Lower lobe of right lung (tissue), 2 donors: Measurements from ENCODE around the gene CDX2. TPM values are rescaled to one million over a fixed set of nuclear protein-coding genes. Genes with fewer than 3 reads are reported as not detected.
"Not testable (repeated sequence)": the region's sequence is repeated elsewhere in the genome, so short reads cannot be mapped to it uniquely, and the experiment has no call there.

Experiments used
- ATAC-seq, 2 donors: fragments of 200-7000 bp; cut with Tn5 transposase; one replicate each; pipeline ENCODE4 v1.9.1; 2020 to 2022; ENCODE audit warnings: mild to moderate bottlenecking in 2 of 2, moderate library complexity in 2 of 2
- DNase-seq: peaks from one replicate; pipeline ENCODE4 v3.0.0-alpha.2; 2020
- H3K27ac ChIP-seq: fragments of 200-600 bp; one replicate; pipeline ENCODE4 v1.8.0; 2022
- H3K27me3 ChIP-seq: fragments of 200-600 bp; one replicate; pipeline ENCODE4 v1.8.0; 2022; ENCODE audit warnings: low read depth
- H3K36me3 ChIP-seq: fragments of 200-600 bp; one replicate; pipeline ENCODE4 v1.8.0; 2022; ENCODE audit warnings: mild to moderate bottlenecking
- H3K4me1 ChIP-seq: fragments of 200-600 bp; one replicate; pipeline ENCODE4 v1.8.0; 2022
- H3K4me3 ChIP-seq: fragments of 200-600 bp; one replicate; pipeline ENCODE4 v1.8.0; 2022; ENCODE audit warnings: mild to moderate bottlenecking
- H3K9me3 ChIP-seq: fragments of 200-600 bp; one replicate; pipeline ENCODE4 v1.8.0; 2022
- intact Hi-C: fragments of 100-400 bp; cut with DNase I; formaldehyde crosslinking; loops from one replicate; pipeline ENCODE4 v1.11.0; 2022
- total RNA-seq: library from RNA; stranded (reverse); fragmentation: NEBNext Ultra II Directional; extraction: Animal tissue kit (Norgen Biotek cat#: 25700); gene quantifications from one replicate; pipeline ENCODE4 v1.2.1, GENCODE V29; 2021
- TF ChIP-seq, protein P1 (sequence below): fragments of 200-600 bp; IDR thresholded peaks from one replicate; pipeline ENCODE4 v1.8.0; 2022; ENCODE audit warnings: antibody characterized with exemption, mild to moderate bottlenecking
- donor health status: DM: no; HTN: yes; CAD: no; lungs with severe emphysema.

Gene CDX2
- total RNA-seq, 1 donor from 2014 or later = not detected

DNA sequence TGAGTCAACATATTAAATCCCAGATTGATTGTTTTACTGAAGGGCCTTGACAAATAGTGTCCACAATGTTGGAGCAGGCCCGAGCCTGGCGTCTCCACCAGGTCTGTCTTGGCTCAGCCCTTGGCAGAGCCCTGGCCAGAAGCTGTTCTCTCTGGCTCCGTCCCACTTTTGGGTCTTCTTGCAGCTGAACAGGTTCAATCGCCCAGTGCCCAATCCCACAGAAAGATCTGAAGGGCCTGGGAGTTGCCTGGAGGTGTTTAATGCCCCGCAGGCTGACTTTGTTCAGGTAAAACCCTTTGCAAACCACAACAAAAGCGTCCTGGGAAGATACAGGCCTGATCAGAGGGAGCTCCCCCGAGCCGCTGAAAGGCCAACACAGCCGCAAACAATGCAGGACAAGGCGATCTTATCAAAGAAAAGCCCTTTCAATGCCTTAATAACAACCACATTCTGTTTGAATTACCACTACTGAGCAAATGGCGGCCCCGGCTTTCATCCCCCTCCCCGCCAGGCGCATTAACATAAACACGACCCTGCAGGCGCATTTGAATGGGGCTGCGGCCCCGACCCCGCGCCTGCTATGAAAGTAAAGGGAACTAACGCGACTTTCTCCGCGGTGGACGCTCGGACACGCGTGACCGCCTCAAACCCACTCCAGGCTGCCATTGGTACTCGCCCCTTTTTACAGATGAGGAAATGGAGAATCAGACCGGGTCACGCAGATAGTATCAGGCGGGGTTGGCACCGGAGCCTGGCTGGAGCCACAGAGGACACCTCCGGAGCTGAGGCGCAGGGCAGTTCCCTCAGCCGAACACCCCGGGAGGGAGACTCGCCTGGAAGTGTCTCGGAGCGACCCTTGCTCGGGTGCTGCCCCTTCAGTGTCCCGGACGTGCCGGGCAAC is 3.1 kb downstream of the CDX2 start:
- intact Hi-C loops = no loop called here
- Histone ChIP-seq H3K4me1 (peaks cover 27% of the 10 kb centered on the region), H3K27me3 (peaks cover 98% of the 10 kb centered on the region), H3K27ac (no peak overlapping the region), H3K9me3 (no peaks in the 10 kb centered on the region), H3K36me3 (no peaks in the 10 kb centered on the region), H3K4me3 (no peak overlapping the region)
- TF ChIP-seq, protein P1, sequence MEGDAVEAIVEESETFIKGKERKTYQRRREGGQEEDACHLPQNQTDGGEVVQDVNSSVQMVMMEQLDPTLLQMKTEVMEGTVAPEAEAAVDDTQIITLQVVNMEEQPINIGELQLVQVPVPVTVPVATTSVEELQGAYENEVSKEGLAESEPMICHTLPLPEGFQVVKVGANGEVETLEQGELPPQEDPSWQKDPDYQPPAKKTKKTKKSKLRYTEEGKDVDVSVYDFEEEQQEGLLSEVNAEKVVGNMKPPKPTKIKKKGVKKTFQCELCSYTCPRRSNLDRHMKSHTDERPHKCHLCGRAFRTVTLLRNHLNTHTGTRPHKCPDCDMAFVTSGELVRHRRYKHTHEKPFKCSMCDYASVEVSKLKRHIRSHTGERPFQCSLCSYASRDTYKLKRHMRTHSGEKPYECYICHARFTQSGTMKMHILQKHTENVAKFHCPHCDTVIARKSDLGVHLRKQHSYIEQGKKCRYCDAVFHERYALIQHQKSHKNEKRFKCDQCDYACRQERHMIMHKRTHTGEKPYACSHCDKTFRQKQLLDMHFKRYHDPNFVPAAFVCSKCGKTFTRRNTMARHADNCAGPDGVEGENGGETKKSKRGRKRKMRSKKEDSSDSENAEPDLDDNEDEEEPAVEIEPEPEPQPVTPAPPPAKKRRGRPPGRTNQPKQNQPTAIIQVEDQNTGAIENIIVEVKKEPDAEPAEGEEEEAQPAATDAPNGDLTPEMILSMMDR = no peak
- no peak for DNase-seq
- no peak for ATAC-seq

DNA sequence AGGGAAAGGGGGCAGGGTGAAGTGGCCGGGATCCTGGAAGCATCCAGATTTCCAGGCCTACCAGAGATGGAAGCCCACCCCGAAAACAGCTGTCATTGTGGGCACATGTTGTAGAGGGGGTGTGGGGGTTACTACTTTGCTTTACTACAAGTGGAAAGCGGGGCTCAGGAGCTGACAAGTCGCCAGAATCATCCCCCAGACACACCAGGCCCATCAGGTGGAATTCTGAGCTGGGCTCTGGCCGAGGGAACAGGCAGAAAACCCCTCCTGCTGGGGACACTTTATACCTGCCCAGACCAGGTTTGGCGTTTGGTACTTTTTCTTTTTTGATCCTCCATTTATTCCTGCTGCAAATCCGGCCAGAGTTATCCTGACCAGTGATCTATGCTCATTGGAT is 3.8 kb downstream of the CDX2 start:
- peaks cover 33% of the 10 kb centered on the region for H3K4me1 ChIP-seq
- intact Hi-C loops = no loop called here
- no peak overlapping the region for H3K27ac ChIP-seq
- H3K9me3 ChIP-seq = no peaks in the 10 kb centered on the region
- H3K4me3 ChIP-seq = no peak overlapping the region
- TF ChIP-seq, protein P1 = no peak
- no peak for ATAC-seq
- no peak for DNase-seq
- H3K36me3 ChIP-seq = no peaks in the 10 kb centered on the region
- H3K27me3 ChIP-seq = peaks cover 98% of the 10 kb centered on the region

DNA sequence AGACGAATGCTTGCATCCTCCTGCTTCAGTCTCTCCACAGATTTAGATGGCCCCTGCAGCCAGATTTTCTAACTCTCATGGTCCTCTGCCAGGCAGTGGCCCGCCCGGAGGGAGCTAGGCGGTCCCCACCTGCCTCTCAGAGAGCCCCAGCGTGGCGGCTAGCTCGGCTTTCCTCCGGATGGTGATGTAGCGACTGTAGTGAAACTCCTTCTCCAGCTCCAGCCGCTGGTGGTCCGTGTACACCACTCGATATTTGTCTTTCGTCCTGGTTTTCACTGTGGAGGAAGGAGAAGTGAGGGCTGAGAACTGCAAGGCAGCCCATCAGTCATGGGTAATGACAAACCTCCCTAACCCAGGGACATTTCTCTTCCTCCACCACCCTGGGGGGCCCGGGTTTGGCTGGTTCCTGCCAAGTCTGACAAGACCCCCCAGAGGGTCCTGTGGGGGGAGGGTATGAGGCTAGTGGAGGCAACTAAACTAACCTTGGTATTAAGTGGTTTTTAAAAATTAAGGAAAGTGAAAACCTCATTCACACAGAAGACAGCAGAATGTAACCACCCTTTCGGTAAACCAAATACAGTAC is 4.3 kb downstream of the CDX2 start:
- TF ChIP-seq, protein P1 = no peak
- Histone ChIP-seq H3K9me3 (no peaks in the 10 kb centered on the region), H3K4me3 (no peak overlapping the region), H3K27me3 (peaks cover 98% of the 10 kb centered on the region), H3K4me1 (peaks cover 38% of the 10 kb centered on the region), H3K27ac (no peak overlapping the region), H3K36me3 (no peaks in the 10 kb centered on the region)
- intact Hi-C loops = no loop called here
- no peak for ATAC-seq
- no peak for DNase-seq

DNA sequence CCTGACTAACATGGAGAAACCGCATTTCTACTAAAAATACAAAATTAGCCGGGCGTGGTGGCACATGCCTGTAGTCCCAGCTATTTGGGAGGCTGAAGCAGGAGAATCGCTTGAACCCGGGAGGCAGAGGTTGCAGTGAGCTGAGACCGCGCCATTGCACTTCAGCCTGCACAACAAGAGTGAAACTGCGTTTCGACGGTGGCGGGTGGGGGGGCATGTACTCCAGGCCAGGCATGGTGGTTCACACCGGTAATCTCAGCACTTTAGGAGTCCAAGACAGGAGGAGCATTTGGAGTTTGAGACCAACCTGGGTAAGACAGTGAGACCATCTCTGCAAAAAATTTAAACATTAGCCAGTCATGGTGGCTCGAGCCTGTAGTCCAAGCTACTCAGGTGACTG is 4.9 kb downstream of the CDX2 start:
- H3K36me3 ChIP-seq, intact Hi-C loops, DNase-seq, H3K9me3 ChIP-seq, H3K4me3 ChIP-seq, H3K27ac ChIP-seq, ATAC-seq: not testable (repeated sequence)
- H3K27me3 ChIP-seq = peaks cover 98% of the 10 kb centered on the region
- peaks cover 41% of the 10 kb centered on the region for H3K4me1 ChIP-seq

DNA sequence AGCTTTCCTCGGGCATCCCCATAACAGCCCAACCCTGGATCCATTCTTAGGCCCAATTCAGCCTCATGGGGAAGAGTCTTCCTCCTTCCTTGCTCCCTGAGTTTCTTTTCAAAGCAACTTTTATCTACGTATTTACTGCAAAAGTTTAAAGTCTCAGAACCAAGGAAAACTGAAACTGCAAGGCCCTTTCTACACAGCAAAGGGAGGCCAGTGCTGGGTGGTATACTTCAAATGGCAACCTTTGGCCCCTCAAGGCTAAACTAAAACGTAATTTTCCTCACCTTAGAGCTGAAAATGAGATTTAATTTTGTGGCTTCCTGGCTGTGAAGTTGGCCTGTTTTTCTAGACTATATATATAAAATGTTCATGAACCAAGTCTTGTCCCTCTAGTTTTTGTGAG is 5.6 kb downstream of the CDX2 start:
- Histone ChIP-seq H3K4me3 (no peak overlapping the region), H3K36me3 (no peaks in the 10 kb centered on the region), H3K27me3 (peaks cover 98% of the 10 kb centered on the region), H3K9me3 (no peaks in the 10 kb centered on the region), H3K4me1 (peaks cover 35% of the 10 kb centered on the region), H3K27ac (no peak overlapping the region)
- DNase-seq (no peak), ATAC-seq (no peak)
- TF ChIP-seq, protein P1 = no peak
- intact Hi-C loops = no loop called here

DNA sequence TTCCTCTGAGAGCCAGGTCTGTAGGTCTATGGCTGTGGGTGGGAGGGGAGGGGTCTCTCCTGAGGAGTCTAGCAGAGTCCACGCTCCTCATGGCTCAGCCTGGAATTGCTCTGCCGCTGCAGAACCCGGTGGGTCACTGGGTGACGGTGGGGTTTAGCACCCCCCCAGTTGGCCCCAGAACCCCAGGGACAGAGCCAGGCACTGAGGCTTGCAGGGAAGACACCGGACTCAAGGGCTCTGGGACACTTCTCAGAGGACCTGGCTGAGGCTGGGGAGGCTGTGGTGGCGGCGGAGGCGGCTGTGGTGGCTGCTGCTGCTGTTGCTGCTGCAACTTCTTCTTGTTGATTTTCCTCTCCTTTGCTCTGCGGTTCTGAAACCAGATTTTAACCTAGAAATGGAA is 6.1 kb downstream of the CDX2 start:
- H3K9me3 ChIP-seq = no peaks in the 10 kb centered on the region
- no peaks in the 10 kb centered on the region for H3K36me3 ChIP-seq
- H3K4me3 ChIP-seq = no peak overlapping the region
- TF ChIP-seq, protein P1 = no peak
- DNase-seq (no peak), ATAC-seq (no peak)
- no peak overlapping the region for H3K27ac ChIP-seq
- intact Hi-C loops = no loop called here
- H3K27me3 ChIP-seq = peaks cover 98% of the 10 kb centered on the region
- H3K4me1 ChIP-seq = peaks cover 30% of the 10 kb centered on the region
